ENCODE results near the gene VPS37C. TPM values are rescaled to one million over a fixed set of nuclear protein-coding genes. Genes with fewer than 3 reads are reported as not detected.

The VPS37C gene
- total and polyA plus RNA-seq, 2 experiments from 2014 or later = 13.1 to 13.4 TPM

DNA sequence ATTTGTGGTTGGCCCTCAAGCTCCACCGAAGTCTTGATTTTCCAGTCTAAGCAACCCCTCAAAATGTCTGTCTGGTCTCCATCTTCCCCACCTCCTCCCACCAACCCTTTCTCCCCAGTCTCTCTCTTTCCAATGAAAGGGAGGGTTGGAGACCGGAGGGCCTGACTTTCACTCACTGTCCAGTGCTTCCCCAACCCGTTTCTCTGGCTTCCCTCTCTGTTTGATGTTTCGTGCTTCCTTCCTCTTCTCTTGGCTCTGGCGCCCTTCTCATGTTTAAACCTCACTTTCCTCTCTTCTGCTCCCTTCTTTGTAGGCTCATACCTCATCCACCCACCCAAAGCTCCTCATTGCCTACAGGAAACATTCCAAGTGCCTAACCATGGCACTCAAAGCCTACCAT is 11.1 kb upstream of the VPS37C start:
- Histone ChIP-seq H3K27ac (no peak overlapping the region), H3K9ac (no peak overlapping the region), H4K20me1 (ENCODE audit: insufficient read depth) (no peaks in the 10 kb centered on the region), H2AFZ (no peak overlapping the region), H3K79me2 (ENCODE audit: insufficient read depth) (no peaks in the 10 kb centered on the region), H3K4me2 (ENCODE audit: unreplicated experiment) (no peak overlapping the region), H3K4me1 (ENCODE audit: insufficient read depth) (no peaks in the 10 kb centered on the region), H3K27me3 (replicated peaks; ENCODE audit: insufficient read depth) (peaks cover 15% of the 10 kb centered on the region), H3F3A (ENCODE audit: insufficient read depth) (no peaks in the 10 kb centered on the region), H3K36me3 (ENCODE audit: low read depth) (no peaks in the 10 kb centered on the region), H3K4me3 (no peak overlapping the region), H3K9me2 (ENCODE audit: insufficient read depth) (no peaks in the 10 kb centered on the region), H3K9me3 (ENCODE audit: low read depth) (no peaks in the 10 kb centered on the region)
- WGBS, 2 experiments (ENCODE audit: low coverage in 1 of 2, low lambda C conversion rate in 2 of 2, missing lambda C conversion rate in 2 of 2) = 28 to 37% methylated on average over 4 to 5 of the region's 5 CpGs
- no peak for TF ChIP-seq EZH2phosphoT487 (IDR thresholded peaks at IDR 0.05; ENCODE audit: insufficient read depth, low read depth)
- no peak for TF ChIP-seq EZH2 (IDR thresholded peaks at IDR 0.05; ENCODE audit: insufficient read depth, poor library complexity, severe bottlenecking)
- no peak for DNase-seq
- in situ Hi-C loops (cut with MboI) = no loop called here

DNA sequence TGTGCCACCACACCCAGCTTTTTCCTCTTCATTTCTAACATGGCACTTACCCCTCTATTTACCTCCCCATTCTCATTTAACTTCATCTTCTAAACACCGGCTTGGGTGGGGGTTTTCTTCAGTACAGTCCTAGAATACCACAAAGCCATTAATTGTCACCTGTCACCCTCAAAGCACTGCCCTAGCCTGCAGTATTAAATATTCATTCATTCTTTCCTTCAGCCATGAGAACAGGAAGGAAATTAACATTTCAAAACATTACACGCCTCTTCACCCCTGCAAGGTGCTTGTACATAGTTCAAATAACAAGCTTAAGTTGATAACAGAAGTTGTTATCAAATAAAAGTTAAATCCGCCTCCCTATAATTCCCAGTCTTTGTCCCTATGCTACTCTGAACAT is 10.7 kb upstream of the VPS37C start:
- no peaks in the 10 kb centered on the region for H3K4me1 ChIP-seq (ENCODE audit: insufficient read depth)
- in situ Hi-C loops (cut with MboI) = no loop called here

DNA sequence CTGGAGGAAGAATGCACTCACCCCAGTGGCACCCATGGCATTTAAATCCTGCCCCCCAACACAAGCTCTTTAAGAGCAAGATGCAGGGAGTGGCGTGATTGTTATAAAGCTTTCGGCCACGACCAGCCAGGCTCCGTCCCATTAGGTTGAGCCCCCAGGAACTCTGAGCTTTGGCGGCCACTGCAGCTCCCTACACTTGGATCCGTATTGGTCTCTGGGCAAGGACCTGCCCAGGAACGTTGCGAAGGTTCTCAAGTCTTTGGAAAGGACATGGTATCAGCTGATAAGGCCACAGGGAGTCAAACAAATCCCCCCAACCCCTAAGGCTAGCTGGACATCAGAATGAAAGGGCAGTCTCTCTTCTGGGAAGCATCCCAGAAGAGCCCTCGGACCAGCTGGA is 9.3 kb upstream of the VPS37C start:
- in situ Hi-C loops (cut with MboI) = no loop called here
- Histone ChIP-seq H2AFZ (no peak overlapping the region), H3K4me3 (no peak overlapping the region), H3K4me1 (ENCODE audit: insufficient read depth) (no peaks in the 10 kb centered on the region), H3F3A (ENCODE audit: insufficient read depth) (no peaks in the 10 kb centered on the region), H3K4me2 (ENCODE audit: unreplicated experiment) (no peak overlapping the region), H3K27me3 (replicated peaks; ENCODE audit: insufficient read depth) (peaks cover 6% of the 10 kb centered on the region), H4K20me1 (ENCODE audit: insufficient read depth) (no peaks in the 10 kb centered on the region), H3K27ac (no peak overlapping the region), H3K79me2 (ENCODE audit: insufficient read depth) (no peaks in the 10 kb centered on the region), H3K9me2 (ENCODE audit: insufficient read depth) (no peaks in the 10 kb centered on the region), H3K9ac (no peak overlapping the region), H3K36me3 (ENCODE audit: low read depth) (no peaks in the 10 kb centered on the region), H3K9me3 (ENCODE audit: low read depth) (no peaks in the 10 kb centered on the region)
- DNase-seq = no peak
- TF ChIP-seq EZH2phosphoT487 (IDR thresholded peaks at IDR 0.05; ENCODE audit: insufficient read depth, low read depth) (no peak), EZH2 (IDR thresholded peaks at IDR 0.05; ENCODE audit: insufficient read depth, poor library complexity, severe bottlenecking) (no peak)
- WGBS, 2 experiments (ENCODE audit: low coverage in 1 of 2, low lambda C conversion rate in 2 of 2, missing lambda C conversion rate in 2 of 2) = 65 to 67% methylated on average over 9 of the region's 9 CpGs

More for the DNA sequence above, 10.7 kb upstream of the VPS37C start:
- no peaks in the 10 kb centered on the region for H3K36me3 ChIP-seq (ENCODE audit: low read depth)
- H2AFZ ChIP-seq = no peak overlapping the region
- H3K9ac ChIP-seq = no peak overlapping the region
- no peak overlapping the region for H3K4me2 ChIP-seq (ENCODE audit: unreplicated experiment)
- no peak overlapping the region for H3K27ac ChIP-seq
- 66 to 79% methylated on average over 3 of the region's 3 CpGs for WGBS, 2 experiments (ENCODE audit: low coverage in 1 of 2, low lambda C conversion rate in 2 of 2, missing lambda C conversion rate in 2 of 2)
- no peaks in the 10 kb centered on the region for H3K9me2 ChIP-seq (ENCODE audit: insufficient read depth)
- H3K27me3 ChIP-seq (replicated peaks; ENCODE audit: insufficient read depth) = peaks cover 15% of the 10 kb centered on the region
- no peaks in the 10 kb centered on the region for H3K79me2 ChIP-seq (ENCODE audit: insufficient read depth)
- no peak for DNase-seq
- H3K4me3 ChIP-seq = no peak overlapping the region
- no peaks in the 10 kb centered on the region for H3F3A ChIP-seq (ENCODE audit: insufficient read depth)
- H4K20me1 ChIP-seq (ENCODE audit: insufficient read depth) = no peaks in the 10 kb centered on the region
- TF ChIP-seq EZH2phosphoT487 (IDR thresholded peaks at IDR 0.05; ENCODE audit: insufficient read depth, low read depth) (no peak), EZH2 (IDR thresholded peaks at IDR 0.05; ENCODE audit: insufficient read depth, poor library complexity, severe bottlenecking) (no peak)
- H3K9me3 ChIP-seq (ENCODE audit: low read depth) = no peaks in the 10 kb centered on the region

DNA sequence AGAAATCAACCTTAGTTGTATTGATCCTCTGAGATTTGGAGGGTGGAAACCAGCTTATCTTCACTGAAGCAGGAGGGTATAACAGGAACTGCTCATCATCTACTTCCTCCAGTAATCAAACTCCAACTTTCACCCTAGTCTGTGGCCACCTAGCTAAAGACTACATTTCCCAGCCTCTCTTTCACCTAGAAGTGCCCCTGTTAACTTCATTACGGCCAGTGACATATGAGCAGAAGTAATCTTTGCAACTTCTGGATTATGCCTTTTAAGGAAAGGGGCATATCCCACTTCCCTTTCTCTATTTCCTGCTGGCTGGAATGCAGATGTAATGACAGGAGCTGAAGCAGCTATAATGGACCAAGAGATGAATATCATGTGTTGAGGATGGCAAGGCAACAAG is 7.6 kb upstream of the VPS37C start:
- Histone ChIP-seq H2AFZ (no peak overlapping the region), H3K79me2 (ENCODE audit: insufficient read depth) (no peaks in the 10 kb centered on the region), H3K27ac (no peak overlapping the region), H3K9ac (no peak overlapping the region), H3K4me1 (ENCODE audit: insufficient read depth) (no peaks in the 10 kb centered on the region), H3K4me2 (ENCODE audit: unreplicated experiment) (no peak overlapping the region), H3F3A (ENCODE audit: insufficient read depth) (no peaks in the 10 kb centered on the region), H3K4me3 (no peak overlapping the region), H3K27me3 (replicated peaks; ENCODE audit: insufficient read depth) (peaks cover 6% of the 10 kb centered on the region), H3K9me3 (ENCODE audit: low read depth) (no peaks in the 10 kb centered on the region), H4K20me1 (ENCODE audit: insufficient read depth) (no peaks in the 10 kb centered on the region), H3K9me2 (ENCODE audit: insufficient read depth) (no peaks in the 10 kb centered on the region), H3K36me3 (ENCODE audit: low read depth) (no peaks in the 10 kb centered on the region)
- in situ Hi-C loops (cut with MboI) = no loop called here
- DNase-seq = no peak
- 76 to 80% methylated on average over 1 of the region's 1 CpG for WGBS, 2 experiments (ENCODE audit: low coverage in 1 of 2, low lambda C conversion rate in 2 of 2, missing lambda C conversion rate in 2 of 2)
- TF ChIP-seq EZH2phosphoT487 (IDR thresholded peaks at IDR 0.05; ENCODE audit: insufficient read depth, low read depth) (no peak), EZH2 (IDR thresholded peaks at IDR 0.05; ENCODE audit: insufficient read depth, poor library complexity, severe bottlenecking) (no peak)
